Stimulated activated naive B cell treated with anti-CD40 and anti-IgM and Interleukin-4, amounts not matched to agents 10 μg/mL and 1 μg/mL and 100 μg/mL, for 72 hours (primary cell): ENCODE results near the gene RUNX1.
A peak's percentile ranks its signal among the peaks of the same experiment; 100 is the strongest.

Experiments
- ATAC-seq, 2 donors: fragments of 150-1000 bp; cut with Tn5 transposase; replicated peaks; 2 replicates each; pipeline ENCODE4 v1.10.0; 2021; ENCODE audit warnings: moderate library complexity in 1 of 2
- DNase-seq: peaks from one replicate; pipeline ENCODE4 v3.0.0; 2021
- H3K27ac Mint-ChIP-seq: one replicate; pipeline ENCODE4 v1.8.0; 2022; ENCODE audit warnings: mild to moderate bottlenecking, mixed read lengths
- H3K27me3 Mint-ChIP-seq, 2 donors: one replicate each; pipeline ENCODE4 v1.8.0; 2022; ENCODE audit warnings: mixed read lengths in 2 of 2
- H3K36me3 Mint-ChIP-seq, 2 donors: one replicate each; pipeline ENCODE4 v1.8.0; 2022; ENCODE audit warnings: mixed read lengths in 2 of 2, mild to moderate bottlenecking in 1 of 2
- H3K4me1 Mint-ChIP-seq, 2 donors: one replicate each; pipeline ENCODE4 v1.8.0; 2022; ENCODE audit warnings: mixed read lengths in 2 of 2, mild to moderate bottlenecking in 1 of 2
- H3K4me3 Mint-ChIP-seq, 2 donors: one replicate each; pipeline ENCODE4 v1.8.0; 2022; ENCODE audit warnings: mild to moderate bottlenecking in 2 of 2, mixed read lengths in 2 of 2, moderate library complexity in 1 of 2
- H3K9me3 Mint-ChIP-seq, 2 donors: one replicate each; pipeline ENCODE4 v1.8.0; 2022; ENCODE audit warnings: mixed read lengths in 2 of 2, mild to moderate bottlenecking in 1 of 2

The RUNX1 gene

GRCh38 chr21:34933609-34934335 lies 115.3 kb downstream of the RUNX1 start:
- Mint-ChIP-seq H3K27ac (peak overlapping the region; percentile 90), H3K4me1 (peaks cover 54 to 87% of the 10 kb centered on the region in 2 donors), H3K9me3 (peaks cover 1 to 4% of the 10 kb centered on the region in 2 donors), H3K36me3 (peaks cover 16 to 28% of the 10 kb centered on the region in 2 donors), H3K4me3 (peak overlapping the region; percentile 52 to 73), H3K27me3 (no peaks in the 10 kb centered on the region)
- ATAC-seq = peak; percentile 89 to 90
- DNase-seq = no peak

DNA sequence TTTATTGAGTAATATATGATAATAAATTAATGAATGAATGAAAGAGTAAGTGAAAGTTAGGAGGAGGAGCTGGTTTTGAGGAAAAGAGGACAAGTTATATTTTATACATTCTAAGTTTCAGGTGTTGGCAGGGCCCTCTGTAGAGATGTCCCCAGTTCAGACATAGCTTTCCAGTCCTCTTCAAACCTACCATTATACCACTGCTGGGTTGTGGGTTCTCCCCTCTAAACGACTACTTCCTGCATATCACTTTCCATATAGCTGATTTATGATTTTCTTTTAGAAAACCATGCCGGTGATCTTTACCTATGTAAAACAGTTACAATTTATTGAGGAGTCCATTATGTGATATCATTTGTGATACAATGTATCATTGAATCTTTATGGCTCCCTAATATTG lies 116.9 kb downstream of the RUNX1 start:
- Mint-ChIP-seq H3K27me3 (no peaks in the 10 kb centered on the region), H3K36me3 (peaks cover 21 to 33% of the 10 kb centered on the region in 2 donors), H3K9me3 (peaks cover 1 to 4% of the 10 kb centered on the region in 2 donors), H3K4me1 (peaks cover 50 to 82% of the 10 kb centered on the region in 2 donors), H3K27ac (peak overlapping the region; percentile 37), H3K4me3 (no peak overlapping the region)
- no peak for DNase-seq
- ATAC-seq = no peak

DNA sequence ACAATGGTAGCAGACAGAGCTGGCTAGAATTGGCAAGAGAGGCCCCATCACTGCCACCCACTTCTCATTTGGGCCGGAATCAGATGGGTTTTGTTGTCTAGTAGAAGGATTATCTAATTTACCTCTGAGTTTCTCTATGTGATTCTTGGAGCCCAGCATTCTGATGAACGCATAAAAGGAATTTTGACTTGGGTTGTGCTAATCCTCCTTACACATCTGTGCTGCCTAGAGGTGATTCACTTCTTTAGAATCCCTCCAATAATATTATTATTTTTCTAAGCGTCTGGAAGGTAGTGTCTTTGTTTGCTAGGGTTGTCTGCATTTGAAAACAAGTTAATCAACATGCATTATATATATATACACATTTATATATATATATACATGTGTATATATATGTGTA lies 118.1 kb downstream of the RUNX1 start:
- Mint-ChIP-seq H3K4me1 (peaks cover 52 to 81% of the 10 kb centered on the region in 2 donors), H3K27me3 (no peaks in the 10 kb centered on the region), H3K4me3 (no peak overlapping the region), H3K27ac (no peak overlapping the region), H3K36me3 (peaks cover 28 to 42% of the 10 kb centered on the region in 2 donors), H3K9me3 (peaks cover 1 to 4% of the 10 kb centered on the region in 2 donors)
- DNase-seq (no peak), ATAC-seq (no peak)

- no peak overlapping the region for H3K4me3 Mint-ChIP-seq
- no peaks in the 10 kb centered on the region for H3K27me3 Mint-ChIP-seq
- peaks cover 53 to 81% of the 10 kb centered on the region in 2 donors for H3K4me1 Mint-ChIP-seq
- no peak for DNase-seq
- peaks cover 6 to 9% of the 10 kb centered on the region in 2 donors for H3K9me3 Mint-ChIP-seq
- no peak for ATAC-seq
- no peak overlapping the region for H3K27ac Mint-ChIP-seq
- H3K36me3 Mint-ChIP-seq = peaks cover 36 to 55% of the 10 kb centered on the region in 2 donors
Observed at GRCh38 chr21:34928637-34929036, 120.5 kb downstream of the RUNX1 start.

- ATAC-seq (no peak), DNase-seq (no peak)
- Mint-ChIP-seq H3K9me3 (peaks cover 6 to 10% of the 10 kb centered on the region in 2 donors), H3K27me3 (no peaks in the 10 kb centered on the region), H3K4me1 (peaks cover 52 to 81% of the 10 kb centered on the region in 2 donors), H3K4me3 (no peak overlapping the region), H3K36me3 (peaks cover 38 to 57% of the 10 kb centered on the region in 2 donors), H3K27ac (no peak overlapping the region)
Observed at GRCh38 chr21:34927992-34928391, 121.1 kb downstream of the RUNX1 start.

GRCh38 chr21:34926803-34927467 lies 122.2 kb downstream of the RUNX1 start:
- Mint-ChIP-seq H3K9me3 (peaks cover 6% of the 10 kb centered on the region in 2 donors), H3K4me1 (peaks cover 51 to 81% of the 10 kb centered on the region in 2 donors), H3K27me3 (no peaks in the 10 kb centered on the region), H3K4me3 (peak overlapping the region; percentile 37 to 55), H3K36me3 (peaks cover 40 to 59% of the 10 kb centered on the region in 2 donors), H3K27ac (peak overlapping the region; percentile 75)
- peak in 1 of 2 donors; percentile 28 for ATAC-seq
- no peak for DNase-seq

DNA sequence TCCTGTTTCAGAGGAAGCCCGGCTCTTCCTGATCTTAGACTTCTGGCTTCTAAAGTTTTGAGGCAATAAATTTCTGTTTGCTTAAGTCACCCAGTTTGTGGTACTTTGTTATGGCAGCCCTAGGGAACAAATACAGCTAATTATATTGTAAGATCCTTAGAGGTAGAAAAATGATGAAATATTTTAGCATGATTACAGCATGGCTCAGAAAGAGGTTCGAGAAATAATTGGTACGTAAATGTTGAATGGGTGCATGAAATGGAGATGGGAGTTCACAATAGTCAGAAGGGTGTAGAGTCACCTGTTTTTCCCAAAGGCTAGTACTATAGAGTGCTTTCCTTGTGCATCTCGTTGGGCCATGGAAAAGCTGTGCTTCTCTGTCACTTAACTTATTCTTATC lies 123.5 kb downstream of the RUNX1 start:
- peaks cover 40 to 61% of the 10 kb centered on the region in 2 donors for H3K36me3 Mint-ChIP-seq
- H3K27ac Mint-ChIP-seq = peak overlapping the region; percentile 93
- ATAC-seq = no peak
- no peak for DNase-seq
- H3K27me3 Mint-ChIP-seq = no peaks in the 10 kb centered on the region
- H3K4me1 Mint-ChIP-seq = peaks cover 50 to 84% of the 10 kb centered on the region in 2 donors
- H3K4me3 Mint-ChIP-seq = peak overlapping the region; percentile 65 to 75
- H3K9me3 Mint-ChIP-seq = peaks cover 6% of the 10 kb centered on the region in 2 donors

GRCh38 chr21:34924771-34925419 lies 124.2 kb downstream of the RUNX1 start:
- DNase-seq (no peak), ATAC-seq (peak; percentile 75 to 81)
- no peaks in the 10 kb centered on the region for H3K27me3 Mint-ChIP-seq
- H3K4me1 Mint-ChIP-seq = peaks cover 52 to 86% of the 10 kb centered on the region in 2 donors
- H3K36me3 Mint-ChIP-seq = peaks cover 39 to 58% of the 10 kb centered on the region in 2 donors
- peaks cover 6% of the 10 kb centered on the region in 2 donors for H3K9me3 Mint-ChIP-seq
- H3K4me3 Mint-ChIP-seq = peak overlapping the region; percentile 65 to 75
- peak overlapping the region; percentile 93 for H3K27ac Mint-ChIP-seq

DNA sequence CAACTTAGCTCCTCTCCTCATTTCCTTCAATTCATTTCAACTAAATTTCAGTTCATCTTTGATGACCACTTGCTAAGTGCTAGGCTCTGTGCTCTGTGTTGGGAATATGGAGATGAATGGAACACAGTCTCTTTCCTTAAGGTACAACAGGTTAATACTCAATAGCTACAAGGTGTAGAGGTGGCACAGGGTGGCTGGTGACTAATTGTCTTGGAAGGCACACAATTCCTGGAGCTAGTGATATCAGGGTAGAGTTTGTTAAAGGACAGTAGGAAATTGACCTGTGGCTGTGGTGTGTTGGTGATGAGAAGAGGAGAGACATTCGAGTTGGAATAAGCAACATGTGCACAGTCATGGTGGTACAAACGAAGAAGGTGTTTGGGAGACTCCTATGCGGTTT lies 124.9 kb downstream of the RUNX1 start:
- Mint-ChIP-seq H3K36me3 (peaks cover 42 to 61% of the 10 kb centered on the region in 2 donors), H3K27me3 (no peaks in the 10 kb centered on the region), H3K27ac (peak overlapping the region; percentile 93), H3K4me1 (peaks cover 58 to 87% of the 10 kb centered on the region in 2 donors), H3K9me3 (peaks cover 6% of the 10 kb centered on the region in 2 donors), H3K4me3 (peak overlapping the region; percentile 29 to 37)
- ATAC-seq (no peak), DNase-seq (no peak)

GRCh38 chr21:34923626-34924025 lies 125.5 kb downstream of the RUNX1 start:
- Mint-ChIP-seq H3K27me3 (no peaks in the 10 kb centered on the region), H3K27ac (peak overlapping the region; percentile 93)

DNA sequence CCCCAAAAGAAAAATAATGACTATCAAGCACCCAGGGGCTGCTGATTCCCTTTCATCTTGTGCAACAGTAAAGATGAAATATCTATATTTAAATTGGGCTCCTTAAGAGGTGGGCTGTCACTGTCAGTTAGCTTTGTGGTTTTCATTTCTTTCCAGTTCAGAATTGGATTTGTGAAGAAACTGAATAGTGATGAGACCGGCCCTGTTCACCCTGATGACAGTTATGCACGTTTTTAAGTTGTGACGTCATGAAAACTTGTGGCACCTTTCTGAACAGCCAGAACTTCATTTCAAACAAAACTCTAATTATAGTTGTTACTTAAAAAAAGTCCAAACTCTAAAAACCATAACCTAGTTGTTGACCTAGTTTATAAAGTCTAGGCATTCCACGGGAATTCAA lies 125.9 kb downstream of the RUNX1 start:
- Mint-ChIP-seq H3K4me3 (no peak overlapping the region), H3K27ac (no peak overlapping the region), H3K27me3 (no peaks in the 10 kb centered on the region), H3K36me3 (peaks cover 42 to 58% of the 10 kb centered on the region in 2 donors), H3K9me3 (peaks cover 6% of the 10 kb centered on the region in 2 donors), H3K4me1 (peaks cover 59 to 88% of the 10 kb centered on the region in 2 donors)
- DNase-seq (no peak), ATAC-seq (peak; percentile 20 to 28)

More at GRCh38 chr21:34923626-34924025, 125.5 kb downstream of the RUNX1 start:
- no peak for DNase-seq
- H3K4me1 Mint-ChIP-seq = peaks cover 58 to 85% of the 10 kb centered on the region in 2 donors
- ATAC-seq = no peak
- peaks cover 42 to 58% of the 10 kb centered on the region in 2 donors for H3K36me3 Mint-ChIP-seq
- peaks cover 6% of the 10 kb centered on the region in 2 donors for H3K9me3 Mint-ChIP-seq
- H3K4me3 Mint-ChIP-seq = peak overlapping the region; percentile 29 to 37

DNA sequence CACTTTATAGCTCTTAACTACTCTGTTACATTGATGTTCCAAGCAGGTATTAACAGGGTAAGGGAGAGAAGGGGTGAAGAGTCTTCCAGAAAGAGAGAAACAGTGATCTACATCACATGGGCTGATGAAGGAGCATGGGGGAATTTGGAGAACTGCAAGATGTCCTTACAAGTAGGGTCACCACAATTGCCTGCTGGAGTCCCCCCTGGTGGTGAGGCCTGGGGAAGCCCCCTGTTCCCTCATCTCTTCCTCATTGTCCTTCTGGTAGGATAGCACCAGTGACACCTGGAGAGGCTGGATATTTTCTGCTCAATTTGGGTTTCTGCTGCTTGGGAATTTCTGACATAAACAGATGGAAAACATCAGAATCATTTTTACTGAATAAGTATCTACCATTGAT lies 126.6 kb downstream of the RUNX1 start:
- peak overlapping the region in 1 of 2 donors; percentile 8 for H3K4me3 Mint-ChIP-seq
- peaks cover 6% of the 10 kb centered on the region in 2 donors for H3K9me3 Mint-ChIP-seq
- peaks cover 62 to 88% of the 10 kb centered on the region in 2 donors for H3K4me1 Mint-ChIP-seq
- peak overlapping the region; percentile 65 for H3K27ac Mint-ChIP-seq
- peak; percentile 29 to 30 for ATAC-seq
- H3K27me3 Mint-ChIP-seq = no peaks in the 10 kb centered on the region
- DNase-seq = no peak
- peaks cover 40 to 57% of the 10 kb centered on the region in 2 donors for H3K36me3 Mint-ChIP-seq

- H3K36me3 Mint-ChIP-seq = peaks cover 38 to 58% of the 10 kb centered on the region in 2 donors
- ATAC-seq = no peak
- H3K4me3 Mint-ChIP-seq = peak overlapping the region in 1 of 2 donors; percentile 3
- H3K4me1 Mint-ChIP-seq = peaks cover 61 to 91% of the 10 kb centered on the region in 2 donors
- H3K27me3 Mint-ChIP-seq = no peaks in the 10 kb centered on the region
- DNase-seq = no peak
- H3K9me3 Mint-ChIP-seq = peaks cover 6% of the 10 kb centered on the region in 2 donors
- peak overlapping the region; percentile 53 for H3K27ac Mint-ChIP-seq
Observed at GRCh38 chr21:34921151-34921550, 128.0 kb downstream of the RUNX1 start.

DNA sequence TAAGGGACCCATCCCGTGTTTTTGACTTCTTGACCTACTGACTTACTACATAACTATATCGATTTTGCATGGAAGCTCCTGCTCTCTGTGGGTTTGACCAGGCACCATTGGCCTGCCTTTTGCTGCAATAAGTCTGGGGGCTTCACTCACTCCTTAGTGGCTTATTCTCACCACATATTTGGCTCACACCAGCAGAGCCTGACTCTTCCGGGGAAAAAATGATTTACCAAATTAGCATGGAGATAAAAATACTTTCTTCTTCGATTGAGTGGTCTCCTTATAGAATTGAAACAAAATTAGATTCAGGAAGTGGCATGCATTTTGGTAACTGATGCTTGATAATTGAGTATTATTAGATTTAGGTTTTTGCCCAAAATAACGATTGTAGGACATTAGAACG lies 129.7 kb downstream of the RUNX1 start:
- peak overlapping the region; percentile 90 for H3K27ac Mint-ChIP-seq
- peaks cover 40 to 60% of the 10 kb centered on the region in 2 donors for H3K36me3 Mint-ChIP-seq
- peak overlapping the region; percentile 60 to 67 for H3K4me3 Mint-ChIP-seq
- DNase-seq (no peak), ATAC-seq (peak; percentile 77 to 82)
- peaks cover 4 to 6% of the 10 kb centered on the region in 2 donors for H3K9me3 Mint-ChIP-seq
- peaks cover 51 to 76% of the 10 kb centered on the region in 2 donors for H3K4me1 Mint-ChIP-seq
- H3K27me3 Mint-ChIP-seq = no peaks in the 10 kb centered on the region
